Spinal cord (tissue), 10 donors: ENCODE measurements around the gene REC8. TPM values are rescaled to one million over a fixed set of nuclear protein-coding genes. Genes with fewer than 3 reads are reported as not detected.

Experiments
- DNase-seq, 6 donors: peaks; one replicate each; pipeline versions ENCODE4 v3.0.0 to v3.0.0-alpha.2; 2013 to 2015; ENCODE audit warnings: low spot score in 6 of 6, low read depth in 4 of 6
- H3K27ac ChIP-seq: one replicate; pipeline ENCODE4 v1.5.1; 2013; ENCODE audit warnings: low read depth, low read length, control low read depth
- H3K27me3 ChIP-seq: one replicate; pipeline ENCODE4 v1.6.1; 2013; ENCODE audit warnings: low read length; ENCODE audit not compliant: control insufficient read depth, insufficient read depth
- H3K36me3 ChIP-seq: one replicate; pipeline ENCODE4 v1.6.1; 2013; ENCODE audit warnings: low read length; ENCODE audit not compliant: control insufficient read depth, insufficient read depth
- H3K4me1 ChIP-seq: one replicate; pipeline ENCODE4 v1.6.1; 2013; ENCODE audit warnings: low read length; ENCODE audit not compliant: control insufficient read depth, insufficient read depth
- H3K4me3 ChIP-seq: one replicate; pipeline ENCODE4 v1.5.1; 2013; ENCODE audit warnings: low read depth, low read length, control low read depth
- H3K9me3 ChIP-seq: one replicate; pipeline ENCODE4 v1.6.1; 2013; ENCODE audit warnings: low read length; ENCODE audit not compliant: control insufficient read depth, insufficient read depth
- whole genome bisulfite sequencing: methylation state at CpG from one replicate; pipeline ENCODE4 v1.1.5; 2013; ENCODE audit warnings: missing lambda C conversion rate; ENCODE audit not compliant: insufficient coverage; 5-methylcytosine and 5-hydroxymethylcytosine counted together
- polyA plus RNA-seq, 2 donors: library from polyadenylated mRNA; unstranded; fragments of 120-200 nt; gene quantifications; one replicate each; pipeline ENCODE4 v1.2.1, GENCODE V29; 2013; ENCODE audit not compliant: insufficient read length in 2 of 2
- total RNA-seq, 2 donors: library from RNA; depleted of rRNA in 1 of 2; stranded (reverse); fragments of 120-200 nt in 1 of 2; fragments of >200 nt in 1 of 2; gene quantifications; one replicate each; pipeline versions ENCODE4 v1.2.3 to v1.2.4, GENCODE V29; 2013 to 2014
- donor health status: healthy.

The REC8 gene
- total and polyA plus RNA-seq, 4 donors: 18.7 to 129 (median 58.9) TPM

GRCh38 chr14:24181371-24182077, 9.6 kb downstream of the REC8 start:
- Histone ChIP-seq H3K4me1 (peaks cover 8% of the 10 kb centered on the region), H3K36me3 (peaks cover 98% of the 10 kb centered on the region), H3K27ac (no peak overlapping the region), H3K4me3 (no peak overlapping the region), H3K9me3 (no peaks in the 10 kb centered on the region), H3K27me3 (no peaks in the 10 kb centered on the region)
- WGBS: 96% methylated on average over 17 of the region's 19 CpGs
- DNase-seq: no peak

- H3K27ac ChIP-seq: no peak overlapping the region
- H3K9me3 ChIP-seq: no peaks in the 10 kb centered on the region
- no peak overlapping the region for H3K4me3 ChIP-seq
- WGBS: 85% methylated on average over 11 of the region's 14 CpGs
- DNase-seq: no peak
- peaks cover 12% of the 10 kb centered on the region for H3K4me1 ChIP-seq
- no peaks in the 10 kb centered on the region for H3K27me3 ChIP-seq
- H3K36me3 ChIP-seq: peaks cover 98% of the 10 kb centered on the region
These were observed 10.4 kb downstream of the REC8 start for GRCh38 chr14:24182110-24182882.

- WGBS: 92% methylated on average over 9 of the region's 15 CpGs
- H3K9me3 ChIP-seq: no peaks in the 10 kb centered on the region
- H3K4me3 ChIP-seq: no peak overlapping the region
- peaks cover 19% of the 10 kb centered on the region for H3K4me1 ChIP-seq
- DNase-seq: no peak
- peaks cover 95% of the 10 kb centered on the region for H3K36me3 ChIP-seq
- H3K27ac ChIP-seq: no peak overlapping the region
- no peaks in the 10 kb centered on the region for H3K27me3 ChIP-seq
These were observed 11.2 kb downstream of the REC8 start for GRCh38 chr14:24183014-24183481.

- Histone ChIP-seq H3K4me1 (peaks cover 31% of the 10 kb centered on the region), H3K9me3 (no peaks in the 10 kb centered on the region), H3K4me3 (no peak overlapping the region), H3K27me3 (no peaks in the 10 kb centered on the region), H3K36me3 (peaks cover 87% of the 10 kb centered on the region), H3K27ac (no peak overlapping the region)
- no peak for DNase-seq
- WGBS: 89% methylated on average over 16 of the region's 19 CpGs
These were observed 12.5 kb downstream of the REC8 start for GRCh38 chr14:24184104-24184970.

- peaks cover 85% of the 10 kb centered on the region for H3K36me3 ChIP-seq
- WGBS: 97% methylated on average over 5 of the region's 7 CpGs
- peaks cover 28% of the 10 kb centered on the region for H3K4me1 ChIP-seq
- H3K4me3 ChIP-seq: no peak overlapping the region
- H3K27me3 ChIP-seq: no peaks in the 10 kb centered on the region
- DNase-seq: no peak
- H3K9me3 ChIP-seq: no peaks in the 10 kb centered on the region
- no peak overlapping the region for H3K27ac ChIP-seq
These were observed 13.1 kb downstream of the REC8 start for GRCh38 chr14:24185026-24185425.

- Histone ChIP-seq H3K4me3 (no peak overlapping the region), H3K9me3 (no peaks in the 10 kb centered on the region)
- WGBS: 95% methylated on average over 11 of the region's 11 CpGs
These were observed 13.9 kb downstream of the REC8 start for GRCh38 chr14:24185741-24186140.

GRCh38 chr14:24186831-24187538, 15.1 kb downstream of the REC8 start:
- H3K9me3 ChIP-seq: no peaks in the 10 kb centered on the region
- WGBS: 86% methylated on average over 3 of the region's 10 CpGs
- no peak overlapping the region for H3K4me3 ChIP-seq
- peaks cover 78% of the 10 kb centered on the region for H3K36me3 ChIP-seq
- no peak overlapping the region for H3K27ac ChIP-seq
- DNase-seq: no peak
- H3K4me1 ChIP-seq: peaks cover 28% of the 10 kb centered on the region
- no peaks in the 10 kb centered on the region for H3K27me3 ChIP-seq

More at GRCh38 chr14:24185741-24186140, 13.9 kb downstream of the REC8 start:
- no peaks in the 10 kb centered on the region for H3K27me3 ChIP-seq
- H3K4me1 ChIP-seq: peaks cover 28% of the 10 kb centered on the region
- no peak overlapping the region for H3K27ac ChIP-seq
- peaks cover 85% of the 10 kb centered on the region for H3K36me3 ChIP-seq
- no peak for DNase-seq

GRCh38 chr14:24187539-24187915, 15.6 kb downstream of the REC8 start:
- Histone ChIP-seq H3K27ac (no peak overlapping the region), H3K4me1 (peaks cover 28% of the 10 kb centered on the region), H3K4me3 (no peak overlapping the region), H3K27me3 (no peaks in the 10 kb centered on the region), H3K9me3 (no peaks in the 10 kb centered on the region), H3K36me3 (peaks cover 78% of the 10 kb centered on the region)
- no peak for DNase-seq
- WGBS: 100% methylated on average over 1 of the region's 2 CpGs
